HAP-1 (cell line): ENCODE results near the gene GALNT7.

Experiments
- DNase-seq, 2 experiments: peaks; one replicate each; pipeline ENCODE4 v3.0.0-alpha.2; 2016 to 2020; ENCODE audit warnings: low spot score in 2 of 2
- H3K27me3 ChIP-seq: fragments of 250-450 bp; sonication (Bioruptor Pico); 2 replicates; pipeline ENCODE4 v1.5.1; 2020; ENCODE audit warnings: low read depth, mild to moderate bottlenecking, moderate library complexity
- H3K36me3 ChIP-seq: fragments of 250-450 bp; sonication (Bioruptor Pico); replicated peaks from 2 replicates; pipeline ENCODE4 v1.5.1; 2020; ENCODE audit warnings: mild to moderate bottlenecking
- H3K4me1 ChIP-seq: fragments of 250-450 bp; sonication (Bioruptor Pico); 2 replicates; pipeline ENCODE4 v1.5.1; 2020; ENCODE audit warnings: mild to moderate bottlenecking
- H3K4me3 ChIP-seq: fragments of 250-450 bp; sonication (Bioruptor Pico); 2 replicates; pipeline ENCODE4 v1.5.1; 2020; ENCODE audit warnings: mild to moderate bottlenecking, moderate library complexity
- H3K9me3 ChIP-seq: fragments of 250-450 bp; sonication (Bioruptor Pico); 2 replicates; pipeline ENCODE4 v1.5.1; 2020; ENCODE audit warnings: mild to moderate bottlenecking, moderate library complexity
- in situ Hi-C: fragments of 300-500 bp; cut with MboI; formaldehyde crosslinking; loops from 3 replicates; pipeline ENCODE4 v1.14.3; 2020; ENCODE audit warnings: low sequenced_read_pairs, inconsistent platforms, mixed read lengths

GALNT7 gene

GRCh38 chr4:173192375-173193162, 24.0 kb downstream of the GALNT7 start:
- H3K9me3 ChIP-seq = no peaks in the 10 kb centered on the region
- DNase-seq = no peak

GRCh38 chr4:173194157-173194556, 25.5 kb downstream of the GALNT7 start:
- no peaks in the 10 kb centered on the region for H3K36me3 ChIP-seq
- H3K9me3 ChIP-seq = no peaks in the 10 kb centered on the region
- no peaks in the 10 kb centered on the region for H3K27me3 ChIP-seq
- peaks cover 16% of the 10 kb centered on the region for H3K4me1 ChIP-seq
- DNase-seq = peak in 1 of 2 experiments; percentile 41
- in situ Hi-C loops = no loop called here
- no peak overlapping the region for H3K4me3 ChIP-seq

More at GRCh38 chr4:173192375-173193162, 24.0 kb downstream of the GALNT7 start:
- H3K4me3 ChIP-seq = no peak overlapping the region
- no peaks in the 10 kb centered on the region for H3K27me3 ChIP-seq
- H3K4me1 ChIP-seq = peaks cover 16% of the 10 kb centered on the region
- in situ Hi-C loops = no loop called here
- no peaks in the 10 kb centered on the region for H3K36me3 ChIP-seq

GRCh38 chr4:173195109-173195508, 26.5 kb downstream of the GALNT7 start:
- Histone ChIP-seq H3K9me3 (no peaks in the 10 kb centered on the region), H3K36me3 (no peaks in the 10 kb centered on the region), H3K4me3 (no peak overlapping the region), H3K4me1 (peaks cover 17% of the 10 kb centered on the region), H3K27me3 (no peaks in the 10 kb centered on the region)
- DNase-seq = no peak
- in situ Hi-C loops = no loop called here

GRCh38 chr4:173199553-173199952, 30.9 kb downstream of the GALNT7 start:
- Histone ChIP-seq H3K4me1 (peaks cover 7% of the 10 kb centered on the region), H3K36me3 (no peaks in the 10 kb centered on the region), H3K27me3 (no peaks in the 10 kb centered on the region), H3K4me3 (no peak overlapping the region), H3K9me3 (no peaks in the 10 kb centered on the region)
- in situ Hi-C loops = no loop called here
- no peak for DNase-seq

GRCh38 chr4:173200103-173200884, 31.7 kb downstream of the GALNT7 start:
- Histone ChIP-seq H3K36me3 (no peaks in the 10 kb centered on the region; the same call in 1 of the 2 replicates), H3K9me3 (no peaks in the 10 kb centered on the region), H3K4me1 (peaks cover 7% of the 10 kb centered on the region), H3K4me3 (no peak overlapping the region), H3K27me3 (no peaks in the 10 kb centered on the region)
- in situ Hi-C loops = no loop called here
- no peak for DNase-seq

GRCh38 chr4:173202395-173202794, 33.8 kb downstream of the GALNT7 start:
- H3K27me3 ChIP-seq = no peaks in the 10 kb centered on the region
- H3K9me3 ChIP-seq = no peaks in the 10 kb centered on the region
- H3K4me3 ChIP-seq = no peak overlapping the region
- no peaks in the 10 kb centered on the region; the same call in 1 of the 2 replicates for H3K36me3 ChIP-seq
- in situ Hi-C loops = no loop called here
- no peak for DNase-seq
- peaks cover 7% of the 10 kb centered on the region for H3K4me1 ChIP-seq

GRCh38 chr4:173205656-173206055, 37.0 kb downstream of the GALNT7 start:
- Histone ChIP-seq H3K9me3 (no peaks in the 10 kb centered on the region), H3K4me3 (no peak overlapping the region), H3K36me3 (no peaks in the 10 kb centered on the region; the same call in 1 of the 2 replicates), H3K27me3 (no peaks in the 10 kb centered on the region), H3K4me1 (peaks cover under 1% of the 10 kb centered on the region; the same call in 1 of the 2 replicates)
- no peak for DNase-seq
- in situ Hi-C loops = no loop called here

GRCh38 chr4:173208420-173208819, 39.8 kb downstream of the GALNT7 start:
- Histone ChIP-seq H3K36me3 (no peaks in the 10 kb centered on the region; the same call in 1 of the 2 replicates), H3K27me3 (no peaks in the 10 kb centered on the region), H3K4me3 (no peak overlapping the region), H3K4me1 (no peaks in the 10 kb centered on the region), H3K9me3 (no peaks in the 10 kb centered on the region)
- no peak for DNase-seq
- in situ Hi-C loops = no loop called here

- in situ Hi-C loops = no loop called here
- H3K9me3 ChIP-seq = no peaks in the 10 kb centered on the region
- H3K4me1 ChIP-seq = no peaks in the 10 kb centered on the region
- no peak overlapping the region for H3K4me3 ChIP-seq
- no peaks in the 10 kb centered on the region for H3K36me3 ChIP-seq
- no peaks in the 10 kb centered on the region for H3K27me3 ChIP-seq
- DNase-seq = no peak
These were observed 42.6 kb downstream of the GALNT7 start for GRCh38 chr4:173211222-173211621.

GRCh38 chr4:173211838-173212237, 43.2 kb downstream of the GALNT7 start:
- Histone ChIP-seq H3K4me3 (no peak overlapping the region), H3K4me1 (no peaks in the 10 kb centered on the region), H3K9me3 (no peaks in the 10 kb centered on the region), H3K27me3 (no peaks in the 10 kb centered on the region), H3K36me3 (no peaks in the 10 kb centered on the region)
- in situ Hi-C loops = no loop called here
- DNase-seq = no peak

GRCh38 chr4:173212379-173212778, 43.8 kb downstream of the GALNT7 start:
- in situ Hi-C loops = no loop called here
- H3K4me1 ChIP-seq = no peaks in the 10 kb centered on the region
- H3K9me3 ChIP-seq = no peaks in the 10 kb centered on the region
- H3K36me3 ChIP-seq = no peaks in the 10 kb centered on the region
- no peak overlapping the region for H3K4me3 ChIP-seq
- no peaks in the 10 kb centered on the region for H3K27me3 ChIP-seq
- no peak for DNase-seq

- in situ Hi-C loops = no loop called here
- no peaks in the 10 kb centered on the region for H3K27me3 ChIP-seq
- no peaks in the 10 kb centered on the region for H3K9me3 ChIP-seq
- DNase-seq = no peak
- H3K4me3 ChIP-seq = no peak overlapping the region
- peaks cover 4% of the 10 kb centered on the region for H3K4me1 ChIP-seq
- H3K36me3 ChIP-seq = no peaks in the 10 kb centered on the region
These were observed 44.7 kb downstream of the GALNT7 start for GRCh38 chr4:173213296-173213695.

GRCh38 chr4:173214231-173214630, 45.6 kb downstream of the GALNT7 start:
- in situ Hi-C loops = no loop called here
- H3K27me3 ChIP-seq = no peaks in the 10 kb centered on the region
- H3K9me3 ChIP-seq = no peaks in the 10 kb centered on the region
- no peak for DNase-seq
- no peaks in the 10 kb centered on the region for H3K36me3 ChIP-seq
- peaks cover 4% of the 10 kb centered on the region for H3K4me1 ChIP-seq
- H3K4me3 ChIP-seq = no peak overlapping the region

- Histone ChIP-seq H3K27me3 (no peaks in the 10 kb centered on the region), H3K36me3 (no peaks in the 10 kb centered on the region), H3K4me1 (peaks cover 4% of the 10 kb centered on the region), H3K4me3 (no peak overlapping the region), H3K9me3 (no peaks in the 10 kb centered on the region)
- DNase-seq = no peak
- in situ Hi-C loops = no loop called here
These were observed 46.0 kb downstream of the GALNT7 start for GRCh38 chr4:173214661-173215060.
